Sigmoid colon (tissue), 4 donors: ENCODE measurements around the gene TMEM43.

Source experiments
- POLR2A ChIP-seq, 2 donors: fragments of 450-650 bp; IDR thresholded peaks; one replicate each; pipeline ENCODE4 v1.6.1; 2016; ENCODE audit warnings: antibody characterized with exemption in 2 of 2, mild to moderate bottlenecking in 2 of 2, moderate library complexity in 2 of 2
- POLR2AphosphoS5 ChIP-seq, 4 donors: sonication (generic); formaldehyde crosslinking; IDR thresholded peaks; one replicate each; pipeline ENCODE4 v1.6.1; 2017; ENCODE audit warnings: antibody characterized with exemption in 4 of 4
- TF ChIP-seq, protein P1 (sequence below), 4 experiments: fragments of 450-650 bp in 3 of 4; fragments of 200-600 bp in 1 of 4; IDR thresholded peaks; one replicate each; pipeline ENCODE4 v1.5.1; 2016 to 2019; ENCODE audit warnings: antibody characterized with exemption in 4 of 4, mild to moderate bottlenecking in 3 of 4, moderate library complexity in 2 of 4

DNA sequence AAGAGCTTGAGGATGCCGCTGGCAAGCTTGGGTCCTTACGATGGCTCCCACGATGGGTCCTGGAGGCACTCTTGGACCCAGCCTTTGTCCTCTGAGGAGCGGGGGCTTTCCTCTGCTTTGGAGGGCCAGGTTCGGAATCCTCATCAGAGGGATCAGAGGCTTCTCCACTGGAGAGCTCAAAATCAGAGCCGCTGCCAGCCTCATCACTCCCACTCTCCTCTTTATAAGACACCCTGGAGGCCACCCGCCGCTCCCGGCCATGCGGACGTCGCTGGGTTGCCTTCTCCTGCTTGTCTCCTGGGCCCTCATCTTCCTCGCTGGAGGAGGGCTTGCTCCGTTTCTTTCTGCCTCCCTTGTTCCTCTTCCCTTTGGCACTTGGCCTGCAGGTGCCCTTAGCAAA, 33.5 kb downstream of the TMEM43 start:
- TF ChIP-seq, protein P1, sequence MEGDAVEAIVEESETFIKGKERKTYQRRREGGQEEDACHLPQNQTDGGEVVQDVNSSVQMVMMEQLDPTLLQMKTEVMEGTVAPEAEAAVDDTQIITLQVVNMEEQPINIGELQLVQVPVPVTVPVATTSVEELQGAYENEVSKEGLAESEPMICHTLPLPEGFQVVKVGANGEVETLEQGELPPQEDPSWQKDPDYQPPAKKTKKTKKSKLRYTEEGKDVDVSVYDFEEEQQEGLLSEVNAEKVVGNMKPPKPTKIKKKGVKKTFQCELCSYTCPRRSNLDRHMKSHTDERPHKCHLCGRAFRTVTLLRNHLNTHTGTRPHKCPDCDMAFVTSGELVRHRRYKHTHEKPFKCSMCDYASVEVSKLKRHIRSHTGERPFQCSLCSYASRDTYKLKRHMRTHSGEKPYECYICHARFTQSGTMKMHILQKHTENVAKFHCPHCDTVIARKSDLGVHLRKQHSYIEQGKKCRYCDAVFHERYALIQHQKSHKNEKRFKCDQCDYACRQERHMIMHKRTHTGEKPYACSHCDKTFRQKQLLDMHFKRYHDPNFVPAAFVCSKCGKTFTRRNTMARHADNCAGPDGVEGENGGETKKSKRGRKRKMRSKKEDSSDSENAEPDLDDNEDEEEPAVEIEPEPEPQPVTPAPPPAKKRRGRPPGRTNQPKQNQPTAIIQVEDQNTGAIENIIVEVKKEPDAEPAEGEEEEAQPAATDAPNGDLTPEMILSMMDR (IDR thresholded peaks at IDR 0.05): no peak
- TF ChIP-seq POLR2A (IDR thresholded peaks at IDR 0.05) (no peak), POLR2AphosphoS5 (IDR thresholded peaks at IDR 0.05) (no peak)
